Astrocyte (in vitro differentiated cells and primary cell): ENCODE measurements around the gene GGNBP2. TPM values are rescaled to one million over a fixed set of nuclear protein-coding genes. Genes with fewer than 3 reads are reported as not detected.

ENCODE experiments used
- DNase-seq: peaks from one replicate; pipeline ENCODE4 v3.0.0-alpha.2; 2010; ENCODE audit warnings: low read depth
- FAIRE-seq: peaks from 2 replicates; lab custom pipeline; 2011; peaks lifted over from hg19 to GRCh38; lab: Jason Lieb, UNC
- H2AFZ ChIP-seq: 2 replicates; pipeline ENCODE4 v1.6.0; 2012; ENCODE audit warnings: low read depth, low read length, inconsistent platforms
- H3K27ac ChIP-seq: 2 replicates; pipeline ENCODE4 v1.5.1; 2011; ENCODE audit warnings: low read depth, low read length, inconsistent platforms
- H3K27me3 ChIP-seq: 2 replicates; pipeline ENCODE4 v1.6.0; 2011; ENCODE audit warnings: low read length, inconsistent platforms; ENCODE audit not compliant: insufficient read depth
- H3K36me3 ChIP-seq: 2 replicates; pipeline ENCODE4 v1.5.1; 2011; ENCODE audit warnings: low read length, inconsistent platforms; ENCODE audit not compliant: insufficient read depth
- H3K4me1 ChIP-seq: 2 replicates; pipeline ENCODE4 v1.5.1; 2011; ENCODE audit warnings: low read length, inconsistent platforms; ENCODE audit not compliant: insufficient read depth
- H3K4me2 ChIP-seq: 2 replicates; pipeline ENCODE4 v1.6.0; 2012; ENCODE audit warnings: low read length, inconsistent platforms
- H3K4me3 ChIP-seq: 2 replicates; pipeline ENCODE4 v1.5.1; 2011; ENCODE audit warnings: low read depth, mild to moderate bottlenecking, low read length, inconsistent platforms; ENCODE audit not compliant: insufficient read depth
- H3K79me2 ChIP-seq: 2 replicates; pipeline ENCODE4 v1.6.0; 2012; ENCODE audit warnings: mild to moderate bottlenecking, low read length, inconsistent platforms; ENCODE audit not compliant: insufficient read depth
- H3K9ac ChIP-seq: 2 replicates; pipeline ENCODE4 v1.6.0; 2012; ENCODE audit warnings: mild to moderate bottlenecking, low read length, inconsistent platforms
- H3K9me3 ChIP-seq: 2 replicates; pipeline ENCODE4 v1.5.1; 2012; ENCODE audit warnings: low read depth, mild to moderate bottlenecking, low read length, inconsistent platforms; ENCODE audit not compliant: insufficient read depth
- H4K20me1 ChIP-seq: 2 replicates; pipeline ENCODE4 v1.6.0; 2012; ENCODE audit warnings: low read length, inconsistent platforms; ENCODE audit not compliant: insufficient read depth
- H3K27ac Mint-ChIP-seq: one replicate; pipeline ENCODE4 v1.8.0; 2021; ENCODE audit warnings: mild to moderate bottlenecking, mixed read lengths; ENCODE audit not compliant: unreplicated experiment
- H3K27me3 Mint-ChIP-seq: one replicate; pipeline ENCODE4 v1.8.0; 2021; ENCODE audit warnings: low read depth, mixed read lengths; ENCODE audit not compliant: unreplicated experiment
- H3K36me3 Mint-ChIP-seq: one replicate; pipeline ENCODE4 v1.8.0; 2021; ENCODE audit warnings: low read depth, mixed read lengths; ENCODE audit not compliant: unreplicated experiment
- H3K4me1 Mint-ChIP-seq: one replicate; pipeline ENCODE4 v1.8.0; 2021; ENCODE audit warnings: low read depth, mixed read lengths; ENCODE audit not compliant: unreplicated experiment
- H3K4me3 Mint-ChIP-seq: one replicate; pipeline ENCODE4 v1.8.0; 2021; ENCODE audit warnings: mild to moderate bottlenecking, moderate library complexity, mixed read lengths; ENCODE audit not compliant: unreplicated experiment
- H3K9me3 Mint-ChIP-seq: one replicate; pipeline ENCODE4 v1.8.0; 2021; ENCODE audit warnings: mild to moderate bottlenecking, mixed read lengths; ENCODE audit not compliant: unreplicated experiment
- CTCF ChIP-seq: IDR thresholded peaks from 2 replicates; pipeline ENCODE4 v1.5.1; 2011; ENCODE audit warnings: low read depth, mild to moderate bottlenecking, inconsistent platforms, low read length, moderate library complexity; ENCODE audit not compliant: insufficient read depth
- EZH2 ChIP-seq: IDR thresholded peaks from 2 replicates; pipeline ENCODE4 v1.6.1; 2012; ENCODE audit warnings: mild to moderate bottlenecking, low read length, inconsistent platforms; ENCODE audit not compliant: insufficient read depth
- total RNA-seq: library from RNA; stranded (reverse); gene quantifications from 2 replicates; pipeline ENCODE4 v1.2.1, GENCODE V29; 2021

GGNBP2 gene
- total RNA-seq, 1 donor from 2014 or later = 80.8 TPM

DNA sequence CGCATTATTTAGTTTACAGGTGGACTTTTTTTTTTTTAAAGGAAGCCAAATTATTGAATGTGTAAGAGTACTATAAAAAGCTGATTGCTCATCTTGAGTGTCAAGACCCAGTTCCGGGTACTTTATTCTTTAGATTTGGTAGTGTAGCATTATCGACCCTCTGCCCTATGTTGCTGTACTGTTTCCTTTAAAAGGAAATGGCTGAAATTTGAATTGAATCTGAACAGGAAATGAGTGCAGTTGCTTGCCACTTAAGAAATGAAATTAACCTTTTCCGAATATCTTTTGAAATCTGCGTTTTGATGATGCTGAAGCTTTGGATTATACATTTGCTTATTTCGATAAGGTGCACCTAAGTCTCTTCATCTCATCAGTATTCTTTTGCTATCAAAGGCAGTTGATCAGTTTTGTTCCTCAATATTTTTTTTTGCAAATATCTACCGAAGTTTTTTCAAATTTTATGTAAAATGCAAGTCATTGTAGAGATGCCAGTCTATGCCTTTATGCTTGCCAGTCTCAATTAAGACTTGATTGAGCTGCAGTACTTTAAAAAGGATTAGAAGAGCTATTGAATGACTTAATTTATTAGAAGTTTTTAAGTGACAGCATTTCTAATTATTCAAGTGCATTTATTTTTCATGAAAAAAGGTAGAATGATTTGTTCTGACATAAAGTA, 1.8 kb downstream of the GGNBP2 start:
- no peak for TF ChIP-seq EZH2
- TF ChIP-seq CTCF = no peak
- peak overlapping the region; percentile 94 for H3K27ac Mint-ChIP-seq

DNA sequence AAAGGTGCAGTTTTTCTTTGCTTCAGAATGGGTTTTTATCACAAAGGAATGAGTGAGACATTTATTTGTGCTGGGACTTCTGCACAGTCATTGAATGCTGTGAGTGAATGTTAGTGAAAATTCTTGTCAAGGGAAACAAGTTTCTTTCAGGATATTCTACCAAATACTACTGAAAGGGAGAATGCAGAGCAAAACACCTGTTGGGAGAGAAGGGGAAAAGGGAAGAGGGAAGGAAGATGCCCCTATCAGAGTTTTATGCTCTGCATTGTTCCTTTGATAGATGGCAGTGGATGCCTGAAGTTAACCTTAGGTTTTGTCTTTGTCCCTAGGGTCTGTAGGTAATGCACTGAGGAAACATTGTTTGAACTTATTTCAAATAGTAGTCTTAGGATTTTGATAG, 3.1 kb downstream of the GGNBP2 start:
- DNase-seq = no peak
- no peak for TF ChIP-seq EZH2
- no peak for TF ChIP-seq CTCF
- Mint-ChIP-seq H3K27me3 (no peaks in the 10 kb centered on the region), H3K36me3 (peaks cover 5% of the 10 kb centered on the region), H3K27ac (peak overlapping the region; percentile 82), H3K9me3 (no peaks in the 10 kb centered on the region), H3K4me3 (peak overlapping the region; percentile 91), H3K4me1 (peaks cover 19% of the 10 kb centered on the region)
- no peaks in the 10 kb centered on the region for H3K27me3 ChIP-seq
- peak overlapping the region; percentile 95 for H3K9ac ChIP-seq
- H3K36me3 ChIP-seq = no peaks in the 10 kb centered on the region
- no peak overlapping the region for H2AFZ ChIP-seq
- peak overlapping the region; percentile 93 for H3K4me3 ChIP-seq
- peaks cover 90% of the 10 kb centered on the region for H3K79me2 ChIP-seq
- no peak for FAIRE-seq
- H3K27ac ChIP-seq = peak overlapping the region; percentile 3
- H3K9me3 ChIP-seq = no peaks in the 10 kb centered on the region
- H3K4me2 ChIP-seq = peak overlapping the region; percentile 92
- H3K4me1 ChIP-seq = peaks cover 9% of the 10 kb centered on the region
- peaks cover 69% of the 10 kb centered on the region for H4K20me1 ChIP-seq

More for the DNA sequence above, 1.8 kb downstream of the GGNBP2 start:
- H3K36me3 ChIP-seq = no peaks in the 10 kb centered on the region
- H3K27ac ChIP-seq = peak overlapping the region; percentile 79
- Mint-ChIP-seq H3K27me3 (no peaks in the 10 kb centered on the region), H3K4me1 (peaks cover 16% of the 10 kb centered on the region), H3K36me3 (peaks cover 5% of the 10 kb centered on the region), H3K9me3 (no peaks in the 10 kb centered on the region), H3K4me3 (peak overlapping the region; percentile 91)
- peak overlapping the region; percentile 92 for H3K4me2 ChIP-seq
- FAIRE-seq (no peak), DNase-seq (no peak)
- peaks cover 9% of the 10 kb centered on the region for H3K4me1 ChIP-seq
- no peak overlapping the region for H2AFZ ChIP-seq
- no peaks in the 10 kb centered on the region for H3K9me3 ChIP-seq
- H3K79me2 ChIP-seq = peaks cover 81% of the 10 kb centered on the region
- H3K4me3 ChIP-seq = peak overlapping the region; percentile 93
- peak overlapping the region; percentile 95 for H3K9ac ChIP-seq
- H3K27me3 ChIP-seq = no peaks in the 10 kb centered on the region
- H4K20me1 ChIP-seq = peaks cover 58% of the 10 kb centered on the region
